NCI-H82 (cell line): Measurements from ENCODE around the gene TTC24.
"Not testable (repeated sequence)": the region's sequence is repeated elsewhere in the genome, so short reads cannot be mapped to it uniquely, and the experiment has no call there.

Source experiments
- DNase-seq: peaks from one replicate; lab custom pipeline; 2025; lab: John Stamatoyannopoulos, UW

TTC24 gene

GRCh38 chr1:156608036-156608674 is 28.6 kb downstream of the TTC24 start:
- DNase-seq: peak; percentile 95

DNA sequence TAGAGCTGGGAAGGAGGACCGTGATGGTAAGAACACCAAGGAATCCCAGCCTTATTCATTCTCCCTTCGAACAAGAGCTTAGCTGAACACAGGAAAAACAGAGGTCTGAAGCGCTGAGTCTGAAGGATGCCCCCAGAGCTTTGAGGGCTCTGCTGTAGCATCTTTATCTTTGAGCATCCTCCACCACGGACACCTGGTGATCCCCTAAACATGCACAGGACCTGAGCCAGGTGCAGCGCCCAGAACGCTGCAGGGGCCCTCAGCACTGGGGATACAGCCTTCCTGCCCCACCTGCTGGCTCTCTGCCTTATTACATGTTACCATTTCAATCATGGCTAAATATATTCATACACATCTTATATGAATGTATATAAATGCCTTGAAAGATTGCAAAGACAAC is 29.5 kb downstream of the TTC24 start:
- DNase-seq: peak; percentile 80

GRCh38 chr1:156610072-156610471 is 30.5 kb downstream of the TTC24 start:
- DNase-seq: not testable (repeated sequence)

GRCh38 chr1:156612666-156613065 is 33.1 kb downstream of the TTC24 start:
- DNase-seq: no peak

DNA sequence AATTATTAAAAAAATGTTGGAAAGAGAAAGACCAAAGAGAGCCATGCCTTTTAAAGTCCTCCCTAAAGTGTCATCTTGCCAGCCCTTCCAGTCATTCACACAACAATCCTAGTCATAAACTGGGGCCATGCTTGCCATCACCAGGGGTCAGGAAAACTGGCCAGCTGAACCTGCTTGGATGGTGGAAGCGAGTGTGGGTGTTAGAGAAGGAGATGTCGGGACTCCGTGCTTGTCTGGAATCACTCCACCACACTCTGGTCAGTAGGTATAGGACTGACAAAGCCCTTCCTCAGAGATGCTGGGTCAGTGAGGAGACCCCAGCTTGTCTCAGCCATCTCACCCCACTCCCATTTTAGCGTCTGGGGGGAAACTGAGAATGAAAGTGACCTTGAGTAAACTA is 36.4 kb downstream of the TTC24 start:
- no peak for DNase-seq

GRCh38 chr1:156616463-156616862 is 36.9 kb downstream of the TTC24 start:
- DNase-seq: peak; percentile 97

DNA sequence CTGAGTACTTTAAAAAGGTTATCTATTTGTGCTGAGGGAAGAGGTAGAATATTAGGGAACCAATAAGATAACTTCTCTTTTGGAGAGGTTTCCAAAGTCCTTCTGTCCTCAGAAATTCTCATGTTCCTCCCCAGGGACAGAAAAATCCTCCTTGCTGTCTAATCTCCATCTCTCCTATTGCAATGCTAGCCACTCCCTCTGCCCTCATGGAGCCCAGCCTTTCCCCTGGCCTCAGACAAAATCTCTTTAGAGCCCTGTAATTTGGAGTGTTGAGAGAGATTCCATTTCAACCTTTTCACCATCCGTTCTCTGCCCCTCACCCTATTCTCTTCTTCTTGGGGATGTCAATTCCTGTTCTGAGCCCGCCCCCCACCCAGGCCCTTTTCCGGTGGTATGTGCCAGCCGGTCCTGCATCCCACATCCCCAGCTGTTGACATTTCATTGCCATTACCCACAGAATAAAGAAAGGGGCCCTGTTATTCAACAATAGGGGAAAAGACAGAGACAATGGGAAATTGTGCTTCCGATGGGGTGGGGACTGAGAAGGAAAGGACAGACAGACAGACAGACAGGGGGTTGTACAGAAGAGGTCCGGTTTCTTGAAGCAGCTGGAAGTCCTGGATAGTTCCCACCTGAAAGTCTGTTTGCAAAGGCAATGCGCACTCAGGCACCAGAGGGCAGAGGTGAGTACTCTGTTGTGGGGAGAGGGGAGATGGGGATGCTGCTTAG is 39.5 kb downstream of the TTC24 start, which contains the start of gene HAPLN2:
TSS of gene HAPLN2 (plus strand) at position 563 of the 729 bp plus-strand sequence. CDS start 4,076 bp downstream, outside the sequence.
- DNase-seq: peak; percentile 85

GRCh38 chr1:156619582-156619955 is 40.0 kb downstream of the TTC24 start:
- DNase-seq: no peak

DNA sequence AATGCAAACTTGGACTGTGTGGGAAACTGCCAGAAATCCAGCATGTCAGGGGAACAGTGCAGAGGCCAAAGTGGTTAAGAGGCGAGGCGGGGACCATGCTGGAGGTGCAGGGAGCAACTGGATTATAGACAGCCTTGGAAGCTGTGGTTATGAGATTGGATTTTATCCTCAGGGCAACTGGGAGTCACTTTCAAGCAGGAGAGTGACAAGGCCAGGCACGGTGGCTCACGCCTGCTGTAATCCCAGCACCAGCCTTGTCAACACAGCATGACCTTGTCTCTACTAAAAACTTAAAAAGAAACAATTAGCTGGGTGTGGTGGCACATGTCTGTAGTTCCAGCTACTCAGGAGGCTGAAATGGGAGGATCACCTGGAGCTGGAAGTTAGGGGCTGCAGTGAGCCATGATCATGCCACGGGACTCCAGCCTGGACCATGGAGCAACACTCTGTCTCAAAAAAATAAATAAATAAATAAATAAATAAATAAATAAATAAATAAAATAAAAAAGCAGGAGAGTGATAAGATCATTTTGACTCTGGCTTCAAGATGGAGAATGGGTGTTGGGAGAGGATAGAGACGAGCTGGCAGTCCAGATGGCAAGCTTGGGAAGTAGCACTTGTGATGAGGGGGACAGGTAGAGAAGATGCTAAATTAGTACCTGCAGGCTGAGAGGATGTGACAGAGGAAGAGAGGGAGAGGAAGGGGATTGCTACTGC is 43.2 kb downstream of the TTC24 start:
- DNase-seq: peak; percentile 84

GRCh38 chr1:156623946-156624813 is 44.7 kb downstream of the TTC24 start:
- peak; percentile 92 for DNase-seq

- DNase-seq: peak; percentile 60
Observed at GRCh38 chr1:156624814-156625435, 45.4 kb downstream of the TTC24 start.

DNA sequence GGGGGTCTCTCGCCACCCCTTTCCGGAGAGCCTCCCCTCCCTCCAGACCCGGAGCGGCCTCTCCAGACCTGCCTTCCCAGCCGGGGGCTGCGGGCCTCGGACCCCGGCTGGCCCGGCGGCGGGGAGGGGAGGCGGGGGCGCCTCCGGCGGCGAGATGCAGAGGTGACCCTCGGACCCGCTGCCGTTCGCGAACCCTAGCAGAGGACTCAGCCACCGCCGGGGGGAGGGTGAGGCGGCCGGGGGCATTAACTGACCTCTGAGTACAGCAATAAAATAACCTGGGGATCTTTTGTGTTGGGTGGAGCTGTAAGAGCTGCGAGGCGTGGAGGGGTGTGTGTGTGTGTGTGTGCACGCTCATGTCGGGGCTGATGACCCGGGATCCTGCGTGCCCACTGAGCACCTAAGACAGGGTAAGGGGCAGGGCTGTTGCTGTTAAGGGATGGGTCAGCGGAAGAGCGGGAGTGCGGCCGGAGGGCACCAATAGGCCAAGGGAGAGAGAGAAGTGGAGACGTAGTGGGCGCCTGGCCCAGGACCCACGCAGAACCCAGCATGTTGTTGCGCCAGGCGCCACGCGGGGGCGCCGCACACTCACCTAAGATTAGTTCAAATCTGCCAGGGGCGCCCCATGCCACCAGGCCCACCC is 46.0 kb downstream of the TTC24 start:
- DNase-seq: peak; percentile 87

- no peak for DNase-seq
Observed at GRCh38 chr1:156626079-156626438, 46.5 kb downstream of the TTC24 start.

- DNase-seq: peak; percentile 89
Observed at GRCh38 chr1:156627313-156627880, 47.9 kb downstream of the TTC24 start.

GRCh38 chr1:156629823-156630449 is 50.4 kb downstream of the TTC24 start:
- no peak for DNase-seq

- not testable (repeated sequence) for DNase-seq
Observed at GRCh38 chr1:156631152-156631551, 51.6 kb downstream of the TTC24 start.

DNA sequence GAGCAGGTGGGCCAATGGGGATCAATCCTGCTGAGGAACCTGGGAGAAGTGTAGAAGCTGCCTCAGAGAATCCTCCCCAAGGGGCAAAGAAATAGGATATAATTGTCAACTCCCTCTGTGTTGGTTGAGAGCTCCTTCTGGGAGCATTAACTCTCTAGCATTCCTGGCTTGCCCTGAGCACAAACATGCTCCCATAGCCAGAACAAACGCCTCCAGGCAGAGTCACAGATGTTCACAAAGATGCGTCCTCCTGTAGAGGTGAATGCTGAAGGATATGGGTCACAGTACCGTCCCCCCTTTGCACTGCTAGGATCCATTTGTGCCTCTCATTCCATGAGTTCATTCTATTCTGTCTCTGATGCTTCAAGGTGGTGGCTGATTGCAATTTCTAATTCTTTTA is 52.8 kb downstream of the TTC24 start:
- no peak for DNase-seq
